ENCODE data around the gene PIK3AP1.

DNA sequence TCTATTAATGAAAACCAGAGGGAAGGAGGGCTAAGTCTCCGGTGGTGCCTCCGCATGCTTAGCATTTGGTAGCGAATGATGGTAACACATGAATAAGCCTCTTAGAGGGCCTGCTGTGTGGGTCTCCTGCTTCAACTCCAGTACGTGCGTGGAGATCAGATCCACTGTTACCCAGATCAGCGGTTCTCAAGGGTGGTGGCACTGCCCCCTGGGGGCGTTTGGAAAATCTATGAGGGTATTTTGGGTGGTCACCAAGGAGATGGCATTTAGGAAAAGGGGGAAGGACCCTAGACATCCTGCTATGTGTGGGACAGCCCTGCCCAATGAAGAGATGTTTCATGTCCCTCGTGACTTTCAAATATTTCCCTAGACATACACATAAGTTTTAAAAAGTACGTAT lies 76.4 kb downstream of the PIK3AP1 start:
- TF ChIP-seq, protein P1, sequence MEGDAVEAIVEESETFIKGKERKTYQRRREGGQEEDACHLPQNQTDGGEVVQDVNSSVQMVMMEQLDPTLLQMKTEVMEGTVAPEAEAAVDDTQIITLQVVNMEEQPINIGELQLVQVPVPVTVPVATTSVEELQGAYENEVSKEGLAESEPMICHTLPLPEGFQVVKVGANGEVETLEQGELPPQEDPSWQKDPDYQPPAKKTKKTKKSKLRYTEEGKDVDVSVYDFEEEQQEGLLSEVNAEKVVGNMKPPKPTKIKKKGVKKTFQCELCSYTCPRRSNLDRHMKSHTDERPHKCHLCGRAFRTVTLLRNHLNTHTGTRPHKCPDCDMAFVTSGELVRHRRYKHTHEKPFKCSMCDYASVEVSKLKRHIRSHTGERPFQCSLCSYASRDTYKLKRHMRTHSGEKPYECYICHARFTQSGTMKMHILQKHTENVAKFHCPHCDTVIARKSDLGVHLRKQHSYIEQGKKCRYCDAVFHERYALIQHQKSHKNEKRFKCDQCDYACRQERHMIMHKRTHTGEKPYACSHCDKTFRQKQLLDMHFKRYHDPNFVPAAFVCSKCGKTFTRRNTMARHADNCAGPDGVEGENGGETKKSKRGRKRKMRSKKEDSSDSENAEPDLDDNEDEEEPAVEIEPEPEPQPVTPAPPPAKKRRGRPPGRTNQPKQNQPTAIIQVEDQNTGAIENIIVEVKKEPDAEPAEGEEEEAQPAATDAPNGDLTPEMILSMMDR (IDR thresholded peaks at IDR 0.05; ENCODE audit: low read length) = no peak; the same call in 1 of the 2 replicates
- no peak for TF ChIP-seq EZH2 (IDR thresholded peaks at IDR 0.05; ENCODE audit: borderline replicate concordance, low read length)
